Putamen (tissue), 1 donor: Measurements from ENCODE around the gene IGF1R.

Experiments
- DNase-seq: peaks from one replicate; pipeline ENCODE4 v3.0.0-alpha.2; 2016; ENCODE audit warnings: low spot score

Gene IGF1R

DNA sequence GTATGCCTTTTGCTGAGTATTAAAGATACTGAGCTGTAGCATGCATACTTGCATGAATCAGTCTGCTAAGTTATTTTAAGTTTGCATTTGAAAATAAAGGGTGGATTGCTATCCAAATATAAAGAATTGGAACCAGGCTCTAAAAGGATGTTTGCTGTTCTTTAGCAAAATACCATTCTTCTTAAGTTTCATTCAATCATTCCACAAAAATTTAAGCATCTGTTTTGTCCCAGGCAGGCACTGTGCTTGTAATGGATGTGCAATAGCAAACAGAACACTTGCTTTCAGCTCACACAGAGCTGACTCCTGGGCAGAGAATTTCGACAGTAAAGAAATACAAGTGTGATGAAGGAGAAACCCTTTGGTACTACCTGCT lies 208.2 kb downstream of the IGF1R start:
- DNase-seq: no peak

GRCh38 chr15:98858610-98859023 lies 210.3 kb downstream of the IGF1R start:
- no peak for DNase-seq

DNA sequence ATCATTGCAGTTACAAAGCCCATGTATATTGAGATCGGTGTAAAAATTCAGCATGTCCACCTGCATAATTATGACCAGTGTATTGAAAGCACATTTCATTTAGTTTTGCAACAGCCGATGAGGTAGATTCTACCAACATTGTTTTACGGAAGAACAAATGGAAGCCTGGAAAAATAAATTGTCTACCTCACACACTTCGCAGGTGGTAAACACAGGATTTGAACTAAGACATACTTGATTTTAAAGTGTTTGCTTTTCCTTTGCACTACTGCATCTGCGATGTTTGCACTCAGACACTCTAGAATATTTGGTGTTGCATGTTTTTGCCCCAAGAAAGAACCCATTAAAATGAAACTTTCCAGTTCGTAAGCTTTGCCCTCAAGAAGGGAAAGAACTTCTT lies 210.8 kb downstream of the IGF1R start:
- DNase-seq: no peak

DNA sequence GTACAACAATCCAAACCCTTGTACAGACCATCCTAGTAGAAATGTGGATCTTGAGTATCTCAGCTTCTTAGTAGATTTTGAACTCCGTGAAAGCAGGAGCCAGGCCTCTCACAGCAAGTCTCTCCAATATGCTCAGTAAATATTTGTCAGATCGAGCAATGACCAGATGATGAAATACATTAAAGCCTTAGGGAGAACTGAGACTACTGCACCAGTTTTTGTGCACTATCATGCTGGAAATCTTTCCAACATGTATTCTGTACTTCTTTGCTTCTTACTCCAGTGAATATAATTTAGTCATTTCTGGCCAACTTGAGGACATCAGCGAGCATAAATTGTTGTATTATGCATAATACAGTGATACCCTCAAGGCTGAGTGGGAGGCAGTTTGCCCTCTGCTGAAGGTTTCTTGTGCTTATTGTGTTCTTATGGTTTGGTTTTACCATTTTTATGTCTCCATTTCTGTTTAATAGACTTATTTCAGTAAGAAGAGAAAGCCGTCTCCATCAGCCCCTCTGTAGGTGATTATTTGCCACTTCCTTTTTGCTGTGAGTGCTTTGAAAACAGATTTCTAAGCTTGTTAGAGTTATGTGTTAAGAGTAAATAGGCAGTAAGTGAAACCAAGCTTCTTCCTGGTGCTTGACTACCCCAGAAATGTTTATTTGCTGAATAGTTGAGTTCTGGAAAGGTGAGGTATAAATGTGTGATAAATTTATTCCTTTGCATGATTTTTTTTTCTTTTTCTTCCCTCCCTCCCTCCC lies 212.1 kb downstream of the IGF1R start:
- DNase-seq: no peak

GRCh38 chr15:98861188-98861587 lies 212.8 kb downstream of the IGF1R start:
- DNase-seq: no peak

- no peak for DNase-seq
These were observed 215.6 kb downstream of the IGF1R start for GRCh38 chr15:98863983-98864382.

- DNase-seq: peak; percentile 65
These were observed 217.3 kb downstream of the IGF1R start for GRCh38 chr15:98865397-98866339.

GRCh38 chr15:98866511-98866910 lies 218.2 kb downstream of the IGF1R start:
- no peak for DNase-seq

- DNase-seq: no peak
These were observed 220.2 kb downstream of the IGF1R start for GRCh38 chr15:98868564-98868963.

DNA sequence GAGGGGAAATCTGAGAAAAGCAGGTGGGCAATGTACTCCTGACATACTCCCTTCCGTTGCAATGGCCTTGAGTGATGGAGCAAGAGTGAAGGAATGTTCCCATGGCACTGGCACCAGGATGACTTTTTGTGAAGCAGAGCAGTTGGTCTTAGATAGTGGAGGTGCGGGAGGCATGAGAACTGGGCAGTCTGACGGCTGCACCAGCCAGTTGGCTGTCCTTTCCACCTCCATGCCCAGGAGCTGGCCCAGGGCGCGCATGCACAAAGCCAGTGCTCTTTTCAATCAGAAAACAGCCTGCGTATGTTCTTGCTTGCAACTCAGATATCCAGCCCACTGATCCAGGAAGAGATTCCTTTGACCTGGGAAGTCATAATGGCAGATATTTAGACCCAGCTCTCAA lies 222.4 kb downstream of the IGF1R start:
- DNase-seq: no peak

DNA sequence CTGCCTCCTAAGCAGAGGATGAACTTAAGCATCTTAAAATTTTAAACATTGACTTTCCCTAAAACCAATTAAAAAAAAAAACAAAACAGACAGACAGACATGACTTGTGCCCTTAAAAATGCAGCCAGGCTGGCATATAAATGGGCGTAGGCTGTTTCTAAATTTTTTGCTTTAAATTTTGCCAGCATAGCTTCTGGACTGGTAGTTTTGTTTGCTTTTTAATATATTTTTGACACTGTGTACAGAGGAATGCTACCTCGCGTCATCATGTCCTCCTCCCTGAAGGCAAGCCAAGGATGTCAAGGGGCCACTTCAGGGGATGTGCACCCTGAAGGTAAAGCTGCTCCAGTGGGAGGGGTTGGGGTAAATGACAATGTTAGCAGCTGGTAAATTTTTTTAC lies 224.4 kb downstream of the IGF1R start:
- DNase-seq: no peak

DNA sequence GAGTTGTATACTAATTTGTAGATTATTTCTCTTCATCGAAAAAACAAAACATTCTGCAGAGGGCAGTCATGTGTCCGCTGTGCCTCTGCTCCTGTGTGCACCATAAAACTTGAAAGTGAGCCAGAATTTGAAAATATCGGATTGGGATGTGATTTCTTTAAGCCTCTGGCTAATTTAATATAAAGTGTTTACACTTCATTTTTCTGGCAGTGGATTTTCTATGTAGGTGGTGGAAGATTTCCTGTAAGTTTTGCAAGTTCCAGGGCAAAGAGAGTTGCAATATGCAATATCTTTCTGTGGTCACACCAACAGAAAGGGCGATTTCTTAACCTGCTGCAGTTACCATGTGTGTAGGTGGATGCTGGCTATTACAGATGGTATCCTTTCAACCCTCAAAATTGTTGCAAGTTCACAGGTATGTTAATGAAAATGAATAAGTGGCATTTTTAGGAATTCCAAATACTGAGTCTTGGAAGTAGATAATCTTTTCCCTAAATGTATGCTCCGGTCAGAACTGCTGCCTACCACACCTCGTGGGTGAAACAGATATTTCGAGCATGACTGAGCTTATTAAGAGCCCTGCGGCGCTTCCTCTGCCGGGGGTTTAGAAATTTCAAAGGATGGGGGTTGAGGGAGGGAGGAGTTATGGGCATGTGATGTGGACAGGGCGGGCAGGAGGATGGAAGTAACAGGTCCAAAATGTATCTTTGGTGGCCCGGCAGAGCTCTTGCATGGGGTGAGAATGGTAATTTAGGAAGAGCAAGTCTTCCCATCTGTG lies 225.3 kb downstream of the IGF1R start:
- no peak for DNase-seq

DNA sequence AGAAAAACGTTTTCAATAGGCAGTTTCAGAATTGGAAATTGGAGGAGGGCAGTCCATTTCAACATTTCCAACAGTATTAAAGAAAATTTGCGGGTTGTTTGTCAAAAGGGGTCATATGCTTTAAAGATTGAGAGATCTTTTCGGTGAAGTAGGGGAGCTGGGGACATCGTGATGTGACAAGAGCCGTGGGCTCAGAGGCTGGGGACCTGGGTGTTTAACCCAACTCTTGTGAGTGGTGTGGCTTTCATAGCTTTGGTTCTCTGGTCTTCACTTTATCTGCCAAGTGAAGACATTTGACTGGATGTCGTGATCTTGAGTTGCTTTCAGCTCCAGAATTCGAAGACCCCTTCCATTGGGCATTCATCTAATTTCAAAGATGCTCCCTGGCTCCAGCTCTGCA lies 226.0 kb downstream of the IGF1R start:
- no peak for DNase-seq

- DNase-seq: no peak
These were observed 226.4 kb downstream of the IGF1R start for GRCh38 chr15:98874773-98875172.

- no peak for DNase-seq
These were observed 227.0 kb downstream of the IGF1R start for GRCh38 chr15:98875309-98875708.

- no peak for DNase-seq
These were observed 228.4 kb downstream of the IGF1R start for GRCh38 chr15:98876451-98877369.

GRCh38 chr15:98878172-98878571 lies 229.8 kb downstream of the IGF1R start:
- DNase-seq: no peak

- no peak for DNase-seq
These were observed 230.5 kb downstream of the IGF1R start for GRCh38 chr15:98878862-98879261.

DNA sequence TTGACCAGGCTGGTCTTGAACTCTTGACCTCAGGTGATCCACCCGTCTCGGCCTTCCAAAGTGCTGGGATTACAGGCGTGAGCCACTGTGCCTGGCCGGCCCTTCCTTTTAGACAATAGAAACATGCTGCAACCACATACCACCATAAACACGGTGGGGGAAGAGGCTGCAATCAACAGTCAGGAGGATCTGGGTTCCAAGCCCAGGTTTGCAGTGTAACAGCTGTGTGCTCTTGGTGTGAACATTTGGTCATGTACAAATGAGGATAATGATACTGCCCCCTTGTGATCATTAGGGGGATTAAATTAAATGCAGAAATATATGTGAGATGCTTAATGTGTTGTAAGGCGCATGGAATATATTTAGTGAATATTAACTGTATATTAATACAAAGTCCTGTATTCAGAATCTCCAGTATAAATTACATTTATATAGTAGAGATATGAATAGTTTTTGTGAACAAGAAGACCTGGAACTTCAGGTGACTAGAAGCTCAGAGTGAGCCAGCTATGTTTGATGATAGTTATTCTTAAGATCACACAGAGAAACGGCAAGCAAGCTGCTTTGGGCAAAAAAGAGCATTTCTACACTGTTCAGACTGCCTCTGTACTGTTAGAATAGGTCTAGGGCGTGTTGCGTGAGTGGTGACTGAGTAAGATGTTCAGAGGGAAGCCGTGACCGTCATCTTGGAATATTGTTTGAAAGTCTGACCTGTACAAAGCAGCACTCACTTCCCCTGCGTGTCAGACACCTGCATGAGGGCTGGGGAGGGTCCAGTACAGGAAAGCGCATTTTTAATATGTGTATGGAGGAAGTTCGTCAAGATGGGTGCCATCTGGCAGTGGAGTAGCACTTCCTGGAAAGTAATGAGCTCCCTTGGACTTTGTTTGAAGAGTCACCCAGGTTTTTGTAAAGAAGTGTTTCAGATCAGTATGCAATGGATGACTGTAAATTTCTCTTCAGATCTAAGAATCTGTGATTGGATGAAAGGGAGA lies 233.5 kb downstream of the IGF1R start:
- peak; percentile 24 for DNase-seq

- no peak for DNase-seq
These were observed 235.1 kb downstream of the IGF1R start for GRCh38 chr15:98883478-98883877.
